GM23338 (cell line): ENCODE results near the gene IFITM5. TPM values are rescaled to one million over a fixed set of nuclear protein-coding genes. Genes with fewer than 3 reads are reported as not detected.
A peak's percentile ranks its signal among the peaks of the same experiment; 100 is the strongest.

Source experiments
- ATAC-seq: fragments of 200-7000 bp; cut with Tn5 transposase; 3 replicates; pipeline ENCODE4 v1.9.1; 2020
- DNase-seq: peaks from one replicate; pipeline ENCODE4 v3.0.0-alpha.2; 2015; ENCODE audit warnings: low spot score
- H2AFZ ChIP-seq: fragments of 200-600 bp; sonication (generic); 2 replicates; pipeline ENCODE4 v1.8.0; 2016; ENCODE audit warnings: antibody characterized with exemption, mild to moderate bottlenecking, moderate library complexity
- H3F3A ChIP-seq: fragments of 200-600 bp; sonication (generic); replicated peaks from 2 replicates; pipeline ENCODE4 v1.8.0; 2017; ENCODE audit warnings: antibody characterized with exemption, mixed run types, low read depth
- H3K27ac ChIP-seq: fragments of 200-600 bp; sonication (generic); 2 replicates; pipeline ENCODE4 v1.6.1; 2016; ENCODE audit warnings: low read depth
- H3K27me3 ChIP-seq: fragments of 200-600 bp; sonication (generic); 2 replicates; pipeline ENCODE4 v1.8.0; 2016; ENCODE audit warnings: mild to moderate bottlenecking, mixed run types, moderate library complexity; ENCODE audit not compliant: insufficient read depth
- H3K36me3 ChIP-seq: fragments of 200-600 bp; sonication (generic); 2 replicates; pipeline ENCODE4 v1.8.0; 2016; ENCODE audit warnings: mild to moderate bottlenecking; ENCODE audit not compliant: insufficient read depth
- H3K4me1 ChIP-seq: fragments of 200-600 bp; sonication (generic); 2 replicates; pipeline ENCODE4 v1.8.0; 2016; ENCODE audit warnings: mild to moderate bottlenecking, moderate library complexity; ENCODE audit not compliant: insufficient read depth
- H3K4me2 ChIP-seq: fragments of 200-600 bp; sonication (generic); 2 replicates; pipeline ENCODE4 v1.7.1; 2017; ENCODE audit warnings: mixed run types
- H3K4me3 ChIP-seq: fragments of 200-600 bp; sonication (generic); 2 replicates; pipeline ENCODE4 v1.6.1; 2016; ENCODE audit warnings: mixed run types
- H3K79me2 ChIP-seq: fragments of 200-600 bp; sonication (generic); replicated peaks from 2 replicates; pipeline ENCODE4 v1.8.0; 2017; ENCODE audit warnings: mild to moderate bottlenecking; ENCODE audit not compliant: insufficient read depth
- H3K9me2 ChIP-seq: fragments of 200-600 bp; sonication (generic); 2 replicates; pipeline ENCODE4 v1.8.0; 2017; ENCODE audit not compliant: insufficient read depth
- H4K20me1 ChIP-seq: fragments of 200-600 bp; sonication (generic); replicated peaks from 2 replicates; pipeline ENCODE4 v1.8.0; 2017; ENCODE audit warnings: mild to moderate bottlenecking; ENCODE audit not compliant: insufficient read depth
- H3K27ac Mint-ChIP-seq: 2 replicates; pipeline ENCODE4 v1.8.0; 2020; ENCODE audit warnings: inconsistent platforms, mild to moderate bottlenecking, moderate library complexity, mixed read lengths
- H3K27me3 Mint-ChIP-seq: 3 replicates; pipeline ENCODE4 v1.8.0; 2022; ENCODE audit warnings: low read depth, mild to moderate bottlenecking, moderate library complexity, mixed read lengths, inconsistent platforms; ENCODE audit not compliant: insufficient read depth, poor library complexity
- H3K36me3 Mint-ChIP-seq: 3 replicates; pipeline ENCODE4 v1.8.0; 2021; ENCODE audit warnings: low read depth, mild to moderate bottlenecking, inconsistent platforms, moderate library complexity, mixed read lengths
- H3K4me1 Mint-ChIP-seq: 3 replicates; pipeline ENCODE4 v1.8.0; 2020; ENCODE audit warnings: mild to moderate bottlenecking, inconsistent platforms, mixed read lengths
- H3K4me3 Mint-ChIP-seq: 3 replicates; pipeline ENCODE4 v1.8.0; 2021; ENCODE audit warnings: moderate library complexity, mild to moderate bottlenecking, inconsistent platforms, mixed read lengths
- H3K9me3 Mint-ChIP-seq: 3 replicates; pipeline ENCODE4 v1.8.0; 2020; ENCODE audit warnings: moderate library complexity, mild to moderate bottlenecking, inconsistent platforms, mixed read lengths
- CREB1 ChIP-seq: fragments of 250-450 bp; sonication (Bioruptor Pico); IDR thresholded peaks from 2 replicates; pipeline ENCODE4 v1.5.0; 2020; ENCODE audit warnings: low read depth, mild to moderate bottlenecking, moderate library complexity
- EZH2 ChIP-seq: fragments of 200-600 bp; sonication (generic); IDR thresholded peaks from one replicate; pipeline ENCODE4 v1.8.0; 2017; ENCODE audit warnings: antibody characterized with exemption, mild to moderate bottlenecking, low read depth; ENCODE audit not compliant: unreplicated experiment
- EZH2phosphoT487 ChIP-seq: fragments of 200-600 bp; sonication (generic); IDR thresholded peaks from one replicate; pipeline ENCODE4 v1.8.1; 2018; ENCODE audit warnings: antibody characterized with exemption; ENCODE audit not compliant: unreplicated experiment
- JUNB ChIP-seq: IDR thresholded peaks from one replicate; pipeline ENCODE4 v1.6.1; 2016; ENCODE audit warnings: antibody characterized with exemption; ENCODE audit not compliant: unreplicated experiment
- NANOG ChIP-seq: IDR thresholded peaks from 2 replicates; pipeline ENCODE4 v1.6.1; 2016; ENCODE audit warnings: antibody characterized with exemption, borderline replicate concordance
- POLR2AphosphoS5 ChIP-seq: IDR thresholded peaks from 2 replicates; pipeline ENCODE4 v1.6.1; 2016; ENCODE audit warnings: antibody characterized with exemption, low read depth
- STAT1 ChIP-seq: IDR thresholded peaks from one replicate; pipeline ENCODE4 v1.6.1; 2016; ENCODE audit warnings: antibody characterized with exemption; ENCODE audit not compliant: unreplicated experiment
- ZNF114 ChIP-seq: fragments of 250-450 bp; sonication (Bioruptor Pico); IDR thresholded peaks from 2 replicates; pipeline ENCODE4 v1.5.0; 2020; ENCODE audit warnings: mild to moderate bottlenecking, moderate library complexity
- ZNF331 ChIP-seq: fragments of 250-450 bp; sonication (Bioruptor Pico); IDR thresholded peaks from 2 replicates; pipeline ENCODE4 v1.5.0; 2020; ENCODE audit warnings: low read depth, mild to moderate bottlenecking, moderate library complexity
- polyA plus RNA-seq: library from polyadenylated mRNA; unstranded; fragments of >200 nt; fragmentation: Nextera tagmentation; extraction: Ambion mirVana; gene quantifications from 2 replicates; pipeline ENCODE4 v1.2.1, GENCODE V29; 2016
- total RNA-seq: library from RNA; depleted of rRNA; stranded (reverse); fragments of >200 nt; shearing (Covaris generic); gene quantifications from 2 replicates; pipeline ENCODE4 v1.2.3, GENCODE V29; 2014
- TF ChIP-seq, protein P1 (sequence below): IDR thresholded peaks from one replicate; pipeline ENCODE4 v1.6.1; 2018; ENCODE audit warnings: antibody characterized with exemption; ENCODE audit not compliant: unreplicated experiment
- TF ChIP-seq, protein P2 (sequence below), 2 experiments: fragments of 200-600 bp in 1 of 2; sonication (generic) in 1 of 2; conservative IDR thresholded peaks; 2 replicates each; pipeline versions ENCODE4 v1.5.1 to v1.6.1; 2016 to 2017; ENCODE audit warnings: antibody characterized with exemption in 2 of 2, low read depth in 2 of 2, mild to moderate bottlenecking in 2 of 2, moderate library complexity in 1 of 2

Gene IFITM5
- total and polyA plus RNA-seq, 2 experiments from 2014 or later: not detected

DNA sequence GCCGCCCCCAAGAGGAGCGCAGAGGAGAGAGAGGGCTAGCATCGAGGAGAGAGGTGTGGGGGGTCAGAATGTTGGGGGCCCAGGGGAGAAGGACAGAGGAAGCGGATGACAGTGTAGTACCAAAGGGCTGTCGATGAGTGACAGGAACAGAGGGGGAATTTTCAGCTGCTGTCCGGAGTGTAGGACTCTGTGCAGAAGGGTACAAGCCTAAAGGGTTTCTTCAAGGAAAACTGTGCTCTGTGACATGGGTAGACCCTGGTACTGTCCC, 26.5 kb downstream of the IFITM5 start (continued):
- TF ChIP-seq, protein P1, sequence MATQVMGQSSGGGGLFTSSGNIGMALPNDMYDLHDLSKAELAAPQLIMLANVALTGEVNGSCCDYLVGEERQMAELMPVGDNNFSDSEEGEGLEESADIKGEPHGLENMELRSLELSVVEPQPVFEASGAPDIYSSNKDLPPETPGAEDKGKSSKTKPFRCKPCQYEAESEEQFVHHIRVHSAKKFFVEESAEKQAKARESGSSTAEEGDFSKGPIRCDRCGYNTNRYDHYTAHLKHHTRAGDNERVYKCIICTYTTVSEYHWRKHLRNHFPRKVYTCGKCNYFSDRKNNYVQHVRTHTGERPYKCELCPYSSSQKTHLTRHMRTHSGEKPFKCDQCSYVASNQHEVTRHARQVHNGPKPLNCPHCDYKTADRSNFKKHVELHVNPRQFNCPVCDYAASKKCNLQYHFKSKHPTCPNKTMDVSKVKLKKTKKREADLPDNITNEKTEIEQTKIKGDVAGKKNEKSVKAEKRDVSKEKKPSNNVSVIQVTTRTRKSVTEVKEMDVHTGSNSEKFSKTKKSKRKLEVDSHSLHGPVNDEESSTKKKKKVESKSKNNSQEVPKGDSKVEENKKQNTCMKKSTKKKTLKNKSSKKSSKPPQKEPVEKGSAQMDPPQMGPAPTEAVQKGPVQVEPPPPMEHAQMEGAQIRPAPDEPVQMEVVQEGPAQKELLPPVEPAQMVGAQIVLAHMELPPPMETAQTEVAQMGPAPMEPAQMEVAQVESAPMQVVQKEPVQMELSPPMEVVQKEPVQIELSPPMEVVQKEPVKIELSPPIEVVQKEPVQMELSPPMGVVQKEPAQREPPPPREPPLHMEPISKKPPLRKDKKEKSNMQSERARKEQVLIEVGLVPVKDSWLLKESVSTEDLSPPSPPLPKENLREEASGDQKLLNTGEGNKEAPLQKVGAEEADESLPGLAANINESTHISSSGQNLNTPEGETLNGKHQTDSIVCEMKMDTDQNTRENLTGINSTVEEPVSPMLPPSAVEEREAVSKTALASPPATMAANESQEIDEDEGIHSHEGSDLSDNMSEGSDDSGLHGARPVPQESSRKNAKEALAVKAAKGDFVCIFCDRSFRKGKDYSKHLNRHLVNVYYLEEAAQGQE: no peak
- TF ChIP-seq EZH2phosphoT487 (no peak), NANOG (no peak), ZNF331 (CRISPR knock-in tag) (no peak), JUNB (no peak), CREB1 (CRISPR knock-in tag) (no peak), EZH2 (no peak), ZNF114 (CRISPR knock-in tag) (no peak)
- TF ChIP-seq, protein P2, sequence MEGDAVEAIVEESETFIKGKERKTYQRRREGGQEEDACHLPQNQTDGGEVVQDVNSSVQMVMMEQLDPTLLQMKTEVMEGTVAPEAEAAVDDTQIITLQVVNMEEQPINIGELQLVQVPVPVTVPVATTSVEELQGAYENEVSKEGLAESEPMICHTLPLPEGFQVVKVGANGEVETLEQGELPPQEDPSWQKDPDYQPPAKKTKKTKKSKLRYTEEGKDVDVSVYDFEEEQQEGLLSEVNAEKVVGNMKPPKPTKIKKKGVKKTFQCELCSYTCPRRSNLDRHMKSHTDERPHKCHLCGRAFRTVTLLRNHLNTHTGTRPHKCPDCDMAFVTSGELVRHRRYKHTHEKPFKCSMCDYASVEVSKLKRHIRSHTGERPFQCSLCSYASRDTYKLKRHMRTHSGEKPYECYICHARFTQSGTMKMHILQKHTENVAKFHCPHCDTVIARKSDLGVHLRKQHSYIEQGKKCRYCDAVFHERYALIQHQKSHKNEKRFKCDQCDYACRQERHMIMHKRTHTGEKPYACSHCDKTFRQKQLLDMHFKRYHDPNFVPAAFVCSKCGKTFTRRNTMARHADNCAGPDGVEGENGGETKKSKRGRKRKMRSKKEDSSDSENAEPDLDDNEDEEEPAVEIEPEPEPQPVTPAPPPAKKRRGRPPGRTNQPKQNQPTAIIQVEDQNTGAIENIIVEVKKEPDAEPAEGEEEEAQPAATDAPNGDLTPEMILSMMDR (conservative IDR thresholded peaks at IDR 0.05; ENCODE audit: low read depth in 2 of 2): no peak

DNA sequence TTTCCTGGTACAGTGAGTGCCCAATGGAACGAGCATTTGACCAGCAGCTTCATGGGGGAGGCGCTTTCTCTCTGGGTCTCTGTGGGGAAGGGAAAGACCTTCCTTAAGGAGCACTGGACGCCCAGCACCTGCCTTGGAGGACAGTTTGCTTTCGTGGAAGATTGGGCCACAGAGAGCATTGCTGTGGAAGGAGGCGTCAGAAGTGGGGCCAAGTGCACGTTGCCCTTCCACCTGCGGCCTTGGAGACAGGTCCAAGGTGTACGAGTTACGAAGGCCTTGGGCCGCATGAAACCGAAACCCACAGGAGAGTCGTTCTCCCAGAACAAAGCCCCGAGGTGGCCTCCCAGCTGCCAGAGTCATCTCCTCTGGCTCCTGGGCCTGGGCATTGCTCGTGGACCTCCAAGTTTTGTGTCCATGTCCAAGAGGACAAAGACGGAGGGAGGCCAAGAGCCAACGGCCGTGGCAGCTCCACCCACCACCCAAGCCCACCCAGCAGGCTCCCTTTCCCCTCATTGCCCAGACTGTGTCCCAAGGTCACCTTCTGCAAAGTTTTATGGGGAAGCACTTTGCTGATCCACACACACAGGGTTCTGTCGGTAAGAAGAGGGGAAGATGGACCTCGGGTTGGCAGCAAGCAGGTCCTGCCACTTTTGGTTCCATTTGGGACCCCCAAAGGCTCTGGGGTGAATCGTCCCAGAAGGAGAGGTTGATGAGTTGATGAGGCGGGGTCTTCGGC, 27.0 kb downstream of the IFITM5 start:
- TF ChIP-seq STAT1 (no peak), CREB1 (CRISPR knock-in tag) (no peak), ZNF331 (CRISPR knock-in tag) (no peak), EZH2phosphoT487 (no peak), ZNF114 (CRISPR knock-in tag) (no peak), POLR2AphosphoS5 (no peak), JUNB (no peak)
- TF ChIP-seq, protein P2 (conservative IDR thresholded peaks at IDR 0.05; ENCODE audit: low read depth in 2 of 2): no peak
- Mint-ChIP-seq H3K27me3 (peaks cover 11% of the 10 kb centered on the region), H3K9me3 (peaks cover 7% of the 10 kb centered on the region; the same call in 2 of the 3 replicates), H3K4me3 (no peak overlapping the region; the same call in 2 of the 3 replicates), H3K36me3 (peaks cover 8% of the 10 kb centered on the region; the same call in 1 of the 3 replicates), H3K27ac (0 out of 2 replicates have a peak overlapping the region, but pooled peaks have one; percentile 16), H3K4me1 (peaks cover 22% of the 10 kb centered on the region)
- H3K36me3 ChIP-seq: no peaks in the 10 kb centered on the region
- no peak overlapping the region for H3K4me2 ChIP-seq
- no peaks in the 10 kb centered on the region; the same call in 1 of the 2 replicates for H3K27me3 ChIP-seq
- peaks cover 14% of the 10 kb centered on the region; the same call in 1 of the 2 replicates for H3K4me1 ChIP-seq
- H3F3A ChIP-seq: 0 out of 2 replicates have a peak, but pooled peaks cover 10% of the 10 kb centered on the region
- no peaks in the 10 kb centered on the region for H3K79me2 ChIP-seq
- no peaks in the 10 kb centered on the region for H4K20me1 ChIP-seq
- no peaks in the 10 kb centered on the region for H3K9me2 ChIP-seq
- no peak overlapping the region for H2AFZ ChIP-seq
- no peak overlapping the region for H3K4me3 ChIP-seq
- DNase-seq (no peak), ATAC-seq (no peak)
- H3K27ac ChIP-seq: no peak overlapping the region
